Thymus (tissue), 11 donors: ENCODE results near the gene MRPS16. TPM values are rescaled to one million over a fixed set of nuclear protein-coding genes. Genes with fewer than 3 reads are reported as not detected.
"Not testable (repeated sequence)": the region's sequence is repeated elsewhere in the genome, so short reads cannot be mapped to it uniquely, and the experiment has no call there.

Source experiments
- DNase-seq, 9 donors: peaks; one replicate each; pipeline ENCODE4 v3.0.0-alpha.2; 2013; ENCODE audit warnings: low spot score in 9 of 9, low read depth in 6 of 9, missing footprints in 1 of 9
- H3K27ac ChIP-seq, 2 donors: one replicate each; pipeline ENCODE4 v1.5.1; 2013; ENCODE audit warnings: control low read depth in 1 of 2, low read depth in 1 of 2, low read length in 1 of 2, mild to moderate bottlenecking in 1 of 2, moderate library complexity in 1 of 2
- H3K27me3 ChIP-seq, 2 donors: one replicate each; pipeline ENCODE4 v1.5.1; 2013; ENCODE audit warnings: low read length in 1 of 2; ENCODE audit not compliant: control insufficient read depth in 2 of 2, insufficient read depth in 1 of 2
- H3K36me3 ChIP-seq, 2 donors: one replicate each; pipeline ENCODE4 v1.5.1; 2013; ENCODE audit warnings: low read length in 1 of 2, mild to moderate bottlenecking in 1 of 2, moderate library complexity in 1 of 2; ENCODE audit not compliant: control insufficient read depth in 2 of 2, insufficient read depth in 2 of 2
- H3K4me1 ChIP-seq, 2 donors: one replicate each; pipeline ENCODE4 v1.5.1; 2013; ENCODE audit warnings: low read length in 2 of 2; ENCODE audit not compliant: control insufficient read depth in 2 of 2, insufficient read depth in 2 of 2
- H3K4me3 ChIP-seq, 2 donors: one replicate each; pipeline ENCODE4 v1.5.1; 2013; ENCODE audit warnings: low read length in 2 of 2, control low read depth in 1 of 2, mild to moderate bottlenecking in 1 of 2
- H3K9me3 ChIP-seq, 2 donors: one replicate each; pipeline ENCODE4 v1.5.1; 2013; ENCODE audit warnings: low read length in 1 of 2, mild to moderate bottlenecking in 1 of 2; ENCODE audit not compliant: control insufficient read depth in 2 of 2, insufficient read depth in 1 of 2
- WGBS: extraction: QIAGEN DNeasy Blood & Tissue Kit; methylation state at CpG from one replicate; pipeline ENCODE4 v1.1.7; 2013; 5-methylcytosine and 5-hydroxymethylcytosine counted together
- polyA plus RNA-seq: library from polyadenylated mRNA; stranded (reverse); fragments of 200-250 nt; gene quantifications from one replicate; pipeline ENCODE4 v1.2.3, GENCODE V29; 2013
- total RNA-seq: library from RNA; stranded (reverse); fragments of 120-200 nt; gene quantifications from one replicate; pipeline ENCODE4 v1.2.4, GENCODE V29; 2013
- donor health status: healthy.

The MRPS16 gene
- total and polyA plus RNA-seq, 2 donors, result 67.3 to 69.6 TPM

- Histone ChIP-seq H3K4me1 (no peaks in the 10 kb centered on the region), H3K9me3 (no peaks in the 10 kb centered on the region), H3K27ac (no peak overlapping the region), H3K36me3 (no peaks in the 10 kb centered on the region), H3K4me3 (no peak overlapping the region), H3K27me3 (no peaks in the 10 kb centered on the region)
- DNase-seq, result no peak
- WGBS, result 92% methylated on average over 5 of the region's 5 CpGs
Observed at GRCh38 chr10:73262880-73263555, 10.6 kb upstream of the MRPS16 start.

GRCh38 chr10:73262105-73262730, 9.8 kb upstream of the MRPS16 start:
- Histone ChIP-seq H3K4me3 (no peak overlapping the region), H3K27me3 (no peaks in the 10 kb centered on the region), H3K36me3 (no peaks in the 10 kb centered on the region), H3K9me3 (no peaks in the 10 kb centered on the region), H3K4me1 (no peaks in the 10 kb centered on the region), H3K27ac (no peak overlapping the region)
- 90% methylated on average over 4 of the region's 4 CpGs for whole genome bisulfite sequencing
- no peak for DNase-seq

- WGBS, result 96% methylated on average over 9 of the region's 9 CpGs
- H3K4me3 ChIP-seq, result no peak overlapping the region
- H3K27ac ChIP-seq, result no peak overlapping the region
- H3K27me3 ChIP-seq, result no peaks in the 10 kb centered on the region
- no peaks in the 10 kb centered on the region for H3K36me3 ChIP-seq
- H3K9me3 ChIP-seq, result no peaks in the 10 kb centered on the region
- no peaks in the 10 kb centered on the region for H3K4me1 ChIP-seq
- no peak for DNase-seq
Observed at GRCh38 chr10:73261362-73261995, 9.0 kb upstream of the MRPS16 start.

GRCh38 chr10:73258612-73259011, 6.2 kb upstream of the MRPS16 start:
- WGBS, result 98% methylated on average over 10 of the region's 10 CpGs

GRCh38 chr10:73253225-73253555, 746 bp upstream of the MRPS16 start:
- peak overlapping the region; percentile 80 to 91 for H3K4me3 ChIP-seq
- WGBS, result under 1% methylated on average over 4 of the region's 4 CpGs
- peak in 1 of 9 donors; percentile 37 for DNase-seq
- H3K27ac ChIP-seq, result peak overlapping the region in 1 of 2 donors; percentile 90
- no peaks in the 10 kb centered on the region for H3K27me3 ChIP-seq
- no peaks in the 10 kb centered on the region for H3K9me3 ChIP-seq
- H3K36me3 ChIP-seq, result peaks cover 4 to 14% of the 10 kb centered on the region in 2 donors
- peaks cover 8 to 17% of the 10 kb centered on the region in 2 donors for H3K4me1 ChIP-seq

More at GRCh38 chr10:73258612-73259011, 6.2 kb upstream of the MRPS16 start:
- H3K4me3 ChIP-seq, H3K9me3 ChIP-seq, H3K36me3 ChIP-seq, H3K27me3 ChIP-seq, H3K27ac ChIP-seq, DNase-seq, H3K4me1 ChIP-seq: not testable (repeated sequence)

GRCh38 chr10:73251683-73252444, 580 bp downstream of the MRPS16 start:
- no peaks in the 10 kb centered on the region for H3K9me3 ChIP-seq
- peak overlapping the region; percentile 90 to 96 for H3K27ac ChIP-seq
- 31% methylated on average over 23 of the region's 23 CpGs for WGBS
- H3K4me1 ChIP-seq, result peaks cover 14 to 22% of the 10 kb centered on the region in 2 donors
- DNase-seq, result peak in 1 of 9 donors; percentile 2
- H3K4me3 ChIP-seq, result peak overlapping the region; percentile 80 to 91
- H3K27me3 ChIP-seq, result no peaks in the 10 kb centered on the region
- peaks cover 4 to 14% of the 10 kb centered on the region in 2 donors for H3K36me3 ChIP-seq

GRCh38 chr10:73248259-73248724, 4.2 kb downstream of the MRPS16 start:
- peaks cover 9 to 37% of the 10 kb centered on the region in 2 donors for H3K36me3 ChIP-seq
- no peak overlapping the region for H3K4me3 ChIP-seq
- no peak for DNase-seq
- no peaks in the 10 kb centered on the region for H3K9me3 ChIP-seq
- peak overlapping the region in 1 of 2 donors; percentile 94 for H3K27ac ChIP-seq
- H3K4me1 ChIP-seq, result peaks cover 19 to 38% of the 10 kb centered on the region in 2 donors
- H3K27me3 ChIP-seq, result no peaks in the 10 kb centered on the region
- 90% methylated on average over 5 of the region's 5 CpGs for WGBS

- H3K4me3 ChIP-seq, result peak overlapping the region; percentile 77 to 80
- H3K27ac ChIP-seq, result peak overlapping the region; percentile 93 to 94
- no peaks in the 10 kb centered on the region for H3K9me3 ChIP-seq
- peaks cover 19 to 33% of the 10 kb centered on the region in 2 donors for H3K4me1 ChIP-seq
- H3K36me3 ChIP-seq, result peaks cover 14 to 43% of the 10 kb centered on the region in 2 donors
- DNase-seq, result no peak
- WGBS, result 64% methylated on average over 4 of the region's 4 CpGs
- no peaks in the 10 kb centered on the region for H3K27me3 ChIP-seq
Observed at GRCh38 chr10:73247509-73248258, 4.8 kb downstream of the MRPS16 start.
